Psoas muscle (tissue), 8 donors: ENCODE data around the gene SH3D21. TPM values are rescaled to one million over a fixed set of nuclear protein-coding genes. Genes with fewer than 3 reads are reported as not detected.

ENCODE experiments used
- ATAC-seq, 4 donors: fragments of 200-7000 bp; cut with Tn5 transposase; one replicate each; pipeline ENCODE4 v1.9.1; 2020; ENCODE audit warnings: moderate library complexity in 3 of 4, mild to moderate bottlenecking in 2 of 4
- DNase-seq, 2 donors: peaks; one replicate each; pipeline ENCODE4 v3.0.0-alpha.2; 2020
- H3K27ac ChIP-seq: fragments of 200-600 bp; one replicate; pipeline ENCODE4 v1.8.0; 2022
- H3K27me3 ChIP-seq, 3 donors: fragments of 200-600 bp in 1 of 3; one replicate each; pipeline versions ENCODE4 v1.6.1 to v1.8.0; 2013 to 2022; ENCODE audit warnings: low read length in 2 of 3, mild to moderate bottlenecking in 2 of 3, moderate library complexity in 1 of 3; ENCODE audit not compliant: insufficient read depth in 3 of 3
- H3K36me3 ChIP-seq, 2 donors: fragments of 200-600 bp in 1 of 2; one replicate each; pipeline versions ENCODE4 v1.6.1 to v1.8.0; 2013 to 2022; ENCODE audit warnings: low read depth in 1 of 2, mild to moderate bottlenecking in 1 of 2, moderate library complexity in 1 of 2; ENCODE audit not compliant: insufficient read depth in 1 of 2
- H3K4me1 ChIP-seq: fragments of 200-600 bp; one replicate; pipeline ENCODE4 v1.8.0; 2022
- H3K4me3 ChIP-seq: fragments of 200-600 bp; one replicate; pipeline ENCODE4 v1.8.0; 2022; ENCODE audit warnings: mild to moderate bottlenecking
- H3K9me3 ChIP-seq: fragments of 200-600 bp; one replicate; pipeline ENCODE4 v1.8.0; 2022
- CTCF ChIP-seq: fragments of 200-600 bp; IDR thresholded peaks from one replicate; pipeline ENCODE4 v1.8.0; 2022; ENCODE audit warnings: antibody characterized with exemption
- WGBS, 3 donors: extraction: QIAGEN DNeasy Blood & Tissue Kit; methylation state at CpG; one replicate each; pipeline versions ENCODE4 v1.1.6 to v1.1.7; 2013; 5-methylcytosine and 5-hydroxymethylcytosine counted together
- intact Hi-C, 2 donors: fragments of 100-400 bp; cut with DNase I; formaldehyde crosslinking; loops; one replicate each; pipeline versions ENCODE4 v1.11.0 to v1.14.2; 2022
- polyA plus RNA-seq, 3 donors: library from polyadenylated mRNA; stranded (reverse); fragments of 200-250 nt; gene quantifications; one replicate each; pipeline ENCODE4 v1.2.3, GENCODE V29; 2013
- total RNA-seq, 4 donors: library from RNA; stranded (reverse); fragmentation: NEBNext Ultra II Directional in 2 of 4; extraction: Animal tissue kit (Norgen Biotek cat#: 25700) in 2 of 4; gene quantifications; one replicate each; pipeline versions ENCODE4 v1.2.1 to v1.2.4, GENCODE V29; 2021 to 2023
- donor health status: healthy with polysubstance abuse.
- donor health status: DM: no; HTN: no; CAD: no; lungs with moderate emphysema.
- donor health status: Bipolar disorder and iron deficiency.
- donor health status: healthy.
- donor health status: DM: yes; HTN: yes; CAD: no.
- donor health status: DM: no; HTN: no; CAD: no.
- donor health status: DM: no; HTN: no; CAD: no.
- donor health status: DM: yes; HTN: yes; CAD: no.

The SH3D21 gene
- total and polyA plus RNA-seq, 7 donors: 0.36 to 1.1 (median 0.88) TPM

GRCh38 chr1:36352125-36352909 is 46.1 kb downstream of the SH3D21 start:
- peak in 1 of 2 donors; percentile 41 for DNase-seq
- Histone ChIP-seq H3K36me3 (peaks cover 7 to 96% of the 10 kb centered on the region in 2 donors), H3K27me3 (no peaks in the 10 kb centered on the region), H3K4me3 (no peak overlapping the region), H3K4me1 (peaks cover 39% of the 10 kb centered on the region), H3K27ac (peak overlapping the region; percentile 82), H3K9me3 (no peaks in the 10 kb centered on the region)
- intact Hi-C loops: no loop called here
- no peak for ATAC-seq
- 76 to 84% (median 76%) methylated on average over 12 to 13 of the region's 13 CpGs for WGBS, 3 donors
- TF ChIP-seq CTCF: no peak

GRCh38 chr1:36352910-36353878 is 47.0 kb downstream of the SH3D21 start:
- Histone ChIP-seq H3K9me3 (no peaks in the 10 kb centered on the region), H3K36me3 (peaks cover 7 to 96% of the 10 kb centered on the region in 2 donors), H3K27me3 (no peaks in the 10 kb centered on the region), H3K27ac (peak overlapping the region; percentile 82), H3K4me1 (peaks cover 39% of the 10 kb centered on the region), H3K4me3 (no peak overlapping the region)
- intact Hi-C loops: no loop called here
- 80 to 82% (median 81%) methylated on average over 15 of the region's 15 CpGs for whole genome bisulfite sequencing, 3 donors
- no peak for ATAC-seq
- peak in 1 of 2 donors; percentile 28 for DNase-seq
- no peak for TF ChIP-seq CTCF

GRCh38 chr1:36354486-36354885 is 48.3 kb downstream of the SH3D21 start:
- ATAC-seq (no peak), DNase-seq (peak in 1 of 2 donors; percentile 23)
- Histone ChIP-seq H3K4me3 (no peak overlapping the region), H3K4me1 (peaks cover 34% of the 10 kb centered on the region), H3K27me3 (no peaks in the 10 kb centered on the region), H3K9me3 (no peaks in the 10 kb centered on the region), H3K27ac (no peak overlapping the region), H3K36me3 (peaks cover 6 to 96% of the 10 kb centered on the region in 2 donors)
- no peak for TF ChIP-seq CTCF
- WGBS, 3 donors: 91 to 94% (median 92%) methylated on average over 11 of the region's 11 CpGs
- intact Hi-C loops: no loop called here

- Histone ChIP-seq H3K27ac (no peak overlapping the region), H3K9me3 (no peaks in the 10 kb centered on the region), H3K36me3 (peaks cover 6 to 98% of the 10 kb centered on the region in 2 donors), H3K4me3 (no peak overlapping the region), H3K4me1 (peaks cover 31% of the 10 kb centered on the region), H3K27me3 (no peaks in the 10 kb centered on the region)
- no peak for TF ChIP-seq CTCF
- WGBS, 3 donors: 71 to 78% (median 74%) methylated on average over 4 of the region's 4 CpGs
- ATAC-seq: no peak
- intact Hi-C loops: loop anchor here in 1 of 2 donors (1.0 kb wide), 1 partner anchor 13 kb away; no protein-coding TSS in a partner anchor
- no peak for DNase-seq
Measured at GRCh38 chr1:36355811-36356210, 49.6 kb downstream of the SH3D21 start.
